ENCODE results near the gene SNRNP70. TPM values are rescaled to one million over a fixed set of nuclear protein-coding genes. Genes with fewer than 3 reads are reported as not detected.

The SNRNP70 gene
- total and polyA plus RNA-seq, 2 of the 13 experiments (the other 11 are each of a cell fraction or from before 2014, with no cell fraction given): 150 to 210 TPM

DNA sequence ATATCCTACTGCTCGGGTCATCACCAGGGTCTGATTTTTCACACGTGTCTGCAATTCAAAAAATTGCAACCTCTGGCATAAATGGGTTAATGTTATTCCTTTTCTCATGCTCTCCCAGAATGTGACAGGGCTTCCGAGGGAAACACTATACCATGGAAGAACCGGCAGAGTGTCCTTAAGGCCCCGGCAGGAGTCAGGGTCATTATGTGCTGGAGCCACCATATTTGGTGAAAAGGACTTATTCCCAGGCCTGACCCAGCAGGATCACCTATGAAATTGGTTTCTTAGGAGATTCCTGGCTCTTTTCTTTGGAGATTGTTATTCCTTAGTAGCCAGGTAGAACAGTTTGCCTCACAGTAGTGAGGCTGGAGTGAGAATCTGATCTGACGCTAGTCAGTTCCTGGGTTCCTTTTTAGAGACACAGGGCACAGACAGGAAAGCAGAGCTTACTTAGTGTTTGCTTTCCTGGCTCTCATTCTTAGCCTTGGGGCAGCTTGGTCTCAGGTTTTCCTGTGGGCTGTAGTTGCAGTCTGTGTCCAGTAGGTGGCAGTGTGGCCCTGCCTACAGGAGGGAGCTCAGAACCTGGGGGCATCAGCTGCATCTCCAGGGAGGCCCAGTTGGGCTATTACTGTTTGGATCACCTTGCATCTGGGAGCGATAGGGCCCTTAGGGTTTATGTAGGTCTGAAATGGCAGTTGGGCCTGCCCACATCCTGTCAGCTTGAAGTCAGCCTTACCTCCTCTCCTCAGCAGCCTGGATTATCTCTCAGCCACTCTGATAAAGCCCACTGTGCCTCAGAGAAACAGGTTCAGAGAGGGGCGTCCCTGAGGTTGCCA is 12.4 kb downstream of the SNRNP70 start (continued):
- no peak for TF ChIP-seq ZNF501 (CRISPR knock-in tag; IDR thresholded peaks at IDR 0.05)
- no peak for TF ChIP-seq ZNF264 (CRISPR knock-in tag; IDR thresholded peaks at IDR 0.05)
- TF ChIP-seq ZNF704 (CRISPR knock-in tag; IDR thresholded peaks at IDR 0.05; ENCODE audit: borderline replicate concordance): no peak
- TF ChIP-seq, protein P1, sequence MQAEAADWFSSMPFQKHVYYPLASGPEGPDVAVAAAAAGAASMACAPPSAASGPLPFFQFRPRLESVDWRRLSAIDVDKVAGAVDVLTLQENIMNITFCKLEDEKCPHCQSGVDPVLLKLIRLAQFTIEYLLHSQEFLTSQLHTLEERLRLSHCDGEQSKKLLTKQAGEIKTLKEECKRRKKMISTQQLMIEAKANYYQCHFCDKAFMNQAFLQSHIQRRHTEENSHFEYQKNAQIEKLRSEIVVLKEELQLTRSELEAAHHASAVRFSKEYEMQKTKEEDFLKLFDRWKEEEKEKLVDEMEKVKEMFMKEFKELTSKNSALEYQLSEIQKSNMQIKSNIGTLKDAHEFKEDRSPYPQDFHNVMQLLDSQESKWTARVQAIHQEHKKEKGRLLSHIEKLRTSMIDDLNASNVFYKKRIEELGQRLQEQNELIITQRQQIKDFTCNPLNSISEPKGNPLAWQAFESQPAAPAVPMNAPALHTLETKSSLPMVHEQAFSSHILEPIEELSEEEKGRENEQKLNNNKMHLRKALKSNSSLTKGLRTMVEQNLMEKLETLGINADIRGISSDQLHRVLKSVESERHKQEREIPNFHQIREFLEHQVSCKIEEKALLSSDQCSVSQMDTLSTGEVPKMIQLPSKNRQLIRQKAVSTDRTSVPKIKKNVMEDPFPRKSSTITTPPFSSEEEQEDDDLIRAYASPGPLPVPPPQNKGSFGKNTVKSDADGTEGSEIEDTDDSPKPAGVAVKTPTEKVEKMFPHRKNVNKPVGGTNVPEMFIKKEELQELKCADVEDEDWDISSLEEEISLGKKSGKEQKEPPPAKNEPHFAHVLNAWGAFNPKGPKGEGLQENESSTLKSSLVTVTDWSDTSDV (CRISPR knock-in tag; IDR thresholded peaks at IDR 0.05): no peak
- TF ChIP-seq RXRB (CRISPR knock-in tag; IDR thresholded peaks at IDR 0.05; ENCODE audit: borderline replicate concordance): no peak
- no peak for TF ChIP-seq ZBTB39 (CRISPR knock-in tag; IDR thresholded peaks at IDR 0.05)
- TF ChIP-seq CC2D1A (CRISPR knock-in tag; IDR thresholded peaks at IDR 0.05): no peak
- TF ChIP-seq RAD21 (CRISPR knock-in tag; IDR thresholded peaks at IDR 0.05): peak; percentile 74
- no peak for TF ChIP-seq ADNP (CRISPR knock-in tag; IDR thresholded peaks at IDR 0.05)
- no peak for TF ChIP-seq ZSCAN30 (CRISPR knock-in tag; IDR thresholded peaks at IDR 0.05)
- no peak for TF ChIP-seq NFE2L1 (CRISPR knock-in tag; IDR thresholded peaks at IDR 0.05; ENCODE audit: borderline replicate concordance)
- no peak for TF ChIP-seq RERE (CRISPR knock-in tag; IDR thresholded peaks at IDR 0.05; ENCODE audit: low read depth)
- no peak for TF ChIP-seq ZNF883 (CRISPR knock-in tag; IDR thresholded peaks at IDR 0.05; ENCODE audit: not compliant biosample characterization)
- TF ChIP-seq TFAP4 (IDR thresholded peaks at IDR 0.05; ENCODE audit: borderline replicate concordance, low read depth): peak; percentile 18; the same call in 1 of the 2 replicates
- no peak for TF ChIP-seq ZMYM2 (CRISPR knock-in tag; IDR thresholded peaks at IDR 0.05)
- TF ChIP-seq ZBTB7A (CRISPR knock-in tag; IDR thresholded peaks at IDR 0.05): no peak
